ENCODE results near the gene GNAQ. TPM values are rescaled to one million over a fixed set of nuclear protein-coding genes. Genes with fewer than 3 reads are reported as not detected.

GNAQ gene
- total RNA-seq, 6 experiments from 2014 or later, result 41.6 to 45.8 (median 44.3) TPM

DNA sequence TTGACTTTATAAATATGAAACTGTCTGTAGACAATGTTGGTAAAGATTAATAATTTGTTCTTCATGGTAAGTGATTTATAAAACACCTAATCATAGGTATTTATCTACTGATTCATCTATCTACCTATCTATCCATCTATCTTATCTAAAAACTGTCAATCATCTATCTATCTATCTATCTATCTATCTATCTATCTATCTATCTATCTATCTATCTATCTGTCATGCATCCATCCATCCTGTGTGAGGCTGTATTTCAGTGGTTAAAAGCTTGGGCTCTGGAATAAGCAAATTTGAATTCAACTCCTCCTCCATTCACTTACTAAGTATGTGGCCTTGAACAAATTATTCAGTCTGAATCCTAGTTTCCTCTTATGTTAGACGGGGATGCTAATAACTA is 221.6 kb downstream of the GNAQ start:
- H3K27ac Mint-ChIP-seq, result no peak overlapping the region
- H3K9me3 Mint-ChIP-seq, result no peaks in the 10 kb centered on the region
- TF ChIP-seq, protein P1, sequence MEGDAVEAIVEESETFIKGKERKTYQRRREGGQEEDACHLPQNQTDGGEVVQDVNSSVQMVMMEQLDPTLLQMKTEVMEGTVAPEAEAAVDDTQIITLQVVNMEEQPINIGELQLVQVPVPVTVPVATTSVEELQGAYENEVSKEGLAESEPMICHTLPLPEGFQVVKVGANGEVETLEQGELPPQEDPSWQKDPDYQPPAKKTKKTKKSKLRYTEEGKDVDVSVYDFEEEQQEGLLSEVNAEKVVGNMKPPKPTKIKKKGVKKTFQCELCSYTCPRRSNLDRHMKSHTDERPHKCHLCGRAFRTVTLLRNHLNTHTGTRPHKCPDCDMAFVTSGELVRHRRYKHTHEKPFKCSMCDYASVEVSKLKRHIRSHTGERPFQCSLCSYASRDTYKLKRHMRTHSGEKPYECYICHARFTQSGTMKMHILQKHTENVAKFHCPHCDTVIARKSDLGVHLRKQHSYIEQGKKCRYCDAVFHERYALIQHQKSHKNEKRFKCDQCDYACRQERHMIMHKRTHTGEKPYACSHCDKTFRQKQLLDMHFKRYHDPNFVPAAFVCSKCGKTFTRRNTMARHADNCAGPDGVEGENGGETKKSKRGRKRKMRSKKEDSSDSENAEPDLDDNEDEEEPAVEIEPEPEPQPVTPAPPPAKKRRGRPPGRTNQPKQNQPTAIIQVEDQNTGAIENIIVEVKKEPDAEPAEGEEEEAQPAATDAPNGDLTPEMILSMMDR (IDR thresholded peaks at IDR 0.05), result no peak
- H3K4me3 Mint-ChIP-seq, result no peak overlapping the region
- peaks cover 36% of the 10 kb centered on the region for H3K36me3 Mint-ChIP-seq (ENCODE audit: low read depth)
- DNase-seq, result no peak
- H3K4me1 Mint-ChIP-seq (ENCODE audit: low read depth), result peaks cover 69% of the 10 kb centered on the region
- H3K27me3 Mint-ChIP-seq (ENCODE audit: insufficient read depth), result no peaks in the 10 kb centered on the region

GRCh38 chr9:77809552-77809951 is 222.1 kb downstream of the GNAQ start:
- Mint-ChIP-seq H3K36me3 (ENCODE audit: low read depth) (peaks cover 41% of the 10 kb centered on the region), H3K4me1 (ENCODE audit: low read depth) (peaks cover 66% of the 10 kb centered on the region), H3K27ac (no peak overlapping the region), H3K4me3 (no peak overlapping the region), H3K9me3 (no peaks in the 10 kb centered on the region), H3K27me3 (ENCODE audit: insufficient read depth) (no peaks in the 10 kb centered on the region)
- TF ChIP-seq, protein P1 (IDR thresholded peaks at IDR 0.05), result no peak
- DNase-seq, result no peak

GRCh38 chr9:77808751-77809081 is 222.9 kb downstream of the GNAQ start:
- Mint-ChIP-seq H3K4me1 (ENCODE audit: low read depth) (peaks cover 64% of the 10 kb centered on the region), H3K4me3 (no peak overlapping the region), H3K9me3 (no peaks in the 10 kb centered on the region), H3K27ac (peak overlapping the region; percentile 49), H3K27me3 (ENCODE audit: insufficient read depth) (no peaks in the 10 kb centered on the region), H3K36me3 (ENCODE audit: low read depth) (peaks cover 35% of the 10 kb centered on the region)
- no peak for DNase-seq
- TF ChIP-seq, protein P1 (IDR thresholded peaks at IDR 0.05), result no peak

DNA sequence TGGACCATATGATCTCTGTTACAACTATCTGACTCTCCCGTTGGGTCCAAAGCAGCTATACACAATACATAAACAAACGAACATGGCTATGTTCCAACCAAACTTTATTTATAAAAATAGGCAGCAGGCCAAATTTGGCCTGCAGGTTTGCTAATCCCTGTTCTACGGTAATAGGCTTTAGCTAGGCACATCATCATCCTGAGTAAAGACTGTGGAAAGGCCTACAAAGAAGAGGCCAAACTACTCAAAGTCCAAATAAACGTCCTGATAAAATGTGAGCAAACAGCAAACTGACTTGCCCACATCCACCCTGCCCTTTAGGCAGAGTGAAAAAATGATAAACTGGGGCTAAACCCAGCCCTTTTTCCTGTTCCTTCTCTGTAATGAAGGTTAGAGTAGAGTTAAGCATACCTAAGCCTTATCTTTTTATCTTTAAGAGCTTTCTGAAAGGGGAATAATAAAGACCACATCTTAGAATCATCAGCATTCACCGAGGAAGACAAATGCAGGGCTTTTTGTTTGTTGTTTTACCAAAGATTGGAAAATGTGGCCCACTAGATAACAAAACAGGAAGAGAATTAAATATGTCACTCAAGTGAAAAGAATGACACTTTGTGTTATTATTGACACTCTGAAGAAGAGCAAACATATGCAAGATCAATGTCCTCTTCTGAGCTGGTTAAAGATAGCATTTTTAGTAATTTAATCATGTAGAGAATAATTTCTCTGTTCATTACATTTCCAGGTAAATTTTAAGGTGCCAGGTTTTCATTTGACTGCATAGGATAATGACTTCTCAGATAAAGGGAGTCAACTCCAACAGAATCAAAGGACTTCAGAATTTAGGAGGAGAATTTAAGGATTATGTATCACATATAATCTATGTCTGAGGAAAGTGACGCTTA is 223.5 kb downstream of the GNAQ start:
- Mint-ChIP-seq H3K9me3 (no peaks in the 10 kb centered on the region), H3K4me3 (no peak overlapping the region), H3K4me1 (ENCODE audit: low read depth) (peaks cover 69% of the 10 kb centered on the region), H3K27me3 (ENCODE audit: insufficient read depth) (no peaks in the 10 kb centered on the region), H3K36me3 (ENCODE audit: low read depth) (peaks cover 31% of the 10 kb centered on the region), H3K27ac (peak overlapping the region; percentile 49)
- TF ChIP-seq, protein P1 (IDR thresholded peaks at IDR 0.05), result no peak
- no peak for DNase-seq

- Mint-ChIP-seq H3K27ac (peak overlapping the region; percentile 25), H3K36me3 (ENCODE audit: low read depth) (peaks cover 30% of the 10 kb centered on the region), H3K9me3 (no peaks in the 10 kb centered on the region), H3K4me3 (no peak overlapping the region), H3K4me1 (ENCODE audit: low read depth) (peaks cover 73% of the 10 kb centered on the region), H3K27me3 (ENCODE audit: insufficient read depth) (no peaks in the 10 kb centered on the region)
- TF ChIP-seq, protein P1 (IDR thresholded peaks at IDR 0.05), result no peak
- peak; percentile 92 for DNase-seq
Observed at GRCh38 chr9:77807281-77807683, 224.3 kb downstream of the GNAQ start.

All from HFFc6 (cell line).